Measurements from ENCODE around the gene RAB3C.

The RAB3C gene

GRCh38 chr5:58773744-58774441, 191.0 kb downstream of the RAB3C start:
- DNase-seq (ENCODE audit: low read depth in 3 of 3) = no peak

- no peak for DNase-seq (ENCODE audit: low read depth in 3 of 3)
Measured at GRCh38 chr5:58774937-58775336, 192.1 kb downstream of the RAB3C start.

DNA sequence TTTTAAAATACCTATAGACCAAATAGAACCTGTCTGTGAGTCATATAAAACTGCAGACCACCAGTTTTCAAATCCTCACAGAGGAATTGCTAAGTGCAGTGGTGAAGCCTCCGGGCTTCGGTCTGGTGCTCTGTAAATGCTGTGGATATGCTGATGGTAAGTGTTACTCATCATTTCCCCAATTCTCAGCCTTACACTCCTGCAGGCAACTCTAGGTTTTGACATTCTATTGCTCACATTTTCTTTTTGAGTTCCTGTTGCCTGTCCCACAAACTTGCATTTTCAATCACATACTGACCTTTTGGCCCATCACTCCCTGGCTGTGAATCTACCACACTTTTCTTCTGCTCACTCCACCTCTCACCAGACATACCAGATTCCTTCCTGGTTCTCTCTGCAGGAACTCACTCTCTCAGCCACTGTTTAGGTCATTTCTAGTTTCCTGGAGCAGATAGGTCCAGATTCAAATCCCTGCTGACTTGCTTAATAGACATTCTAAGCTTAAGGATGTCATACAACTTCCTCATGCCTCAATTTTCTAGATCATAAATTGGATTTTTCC, 192.9 kb downstream of the RAB3C start:
- DNase-seq (ENCODE audit: low read depth in 3 of 3) = no peak

DNA sequence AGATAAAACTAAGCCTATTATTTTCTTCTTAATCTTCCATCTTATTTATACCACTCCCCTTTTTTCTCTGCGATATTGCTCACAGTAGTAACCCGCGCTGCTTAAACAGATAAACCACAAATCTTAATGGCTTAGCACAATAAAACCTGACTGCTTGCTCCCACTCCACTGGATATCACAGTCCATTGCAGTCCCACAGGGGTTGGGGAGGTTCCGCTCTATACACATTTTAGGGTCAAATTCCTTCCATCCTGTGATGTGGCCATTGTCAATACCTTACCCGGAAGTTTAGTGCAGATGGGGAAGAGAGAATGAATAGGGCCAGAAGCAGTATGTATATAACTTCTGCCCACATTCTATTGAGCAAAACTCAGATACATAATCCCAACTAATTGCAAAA, 193.7 kb downstream of the RAB3C start:
- no peak for DNase-seq (ENCODE audit: low read depth in 3 of 3)

DNA sequence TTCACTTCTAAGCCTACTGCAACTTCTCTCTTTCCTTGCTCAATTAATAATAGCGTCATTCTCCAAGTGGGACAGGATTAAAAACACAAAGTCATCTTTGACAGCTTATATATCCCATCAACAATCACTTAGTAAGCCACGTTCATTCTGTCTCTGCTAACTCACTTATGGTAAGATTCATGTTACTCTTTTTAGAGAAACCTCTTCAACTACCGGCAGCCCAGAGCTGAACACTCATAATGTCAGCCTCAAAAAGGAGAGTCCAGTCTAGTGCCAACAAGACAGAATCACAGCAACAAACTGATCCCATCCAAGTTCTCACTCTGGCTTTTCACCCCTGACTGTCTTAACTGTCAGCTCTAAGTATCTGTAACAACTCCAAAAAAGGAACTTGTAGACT, 196.0 kb downstream of the RAB3C start:
- no peak for DNase-seq (ENCODE audit: low read depth in 3 of 3)

DNA sequence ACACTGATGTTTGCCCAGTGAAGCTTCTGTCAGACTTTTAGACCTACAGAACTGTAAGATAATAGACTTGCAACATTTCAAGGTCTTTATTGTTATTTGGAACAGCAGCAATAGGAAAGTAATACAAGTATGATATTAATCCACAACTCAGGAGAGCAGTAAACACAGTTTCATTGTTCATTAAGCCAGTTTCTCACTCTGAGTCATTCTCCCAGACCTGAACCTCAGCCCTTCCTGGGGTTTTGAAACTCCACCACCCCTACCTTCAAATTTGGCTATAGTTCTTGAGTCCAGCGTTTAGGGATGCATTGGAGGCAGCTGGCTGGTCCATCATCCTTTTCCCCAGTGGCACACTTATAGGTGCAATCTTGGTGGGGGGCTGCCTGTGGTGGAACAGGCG, 203.2 kb downstream of the RAB3C start:
- DNase-seq (ENCODE audit: low read depth in 3 of 3) = no peak

DNA sequence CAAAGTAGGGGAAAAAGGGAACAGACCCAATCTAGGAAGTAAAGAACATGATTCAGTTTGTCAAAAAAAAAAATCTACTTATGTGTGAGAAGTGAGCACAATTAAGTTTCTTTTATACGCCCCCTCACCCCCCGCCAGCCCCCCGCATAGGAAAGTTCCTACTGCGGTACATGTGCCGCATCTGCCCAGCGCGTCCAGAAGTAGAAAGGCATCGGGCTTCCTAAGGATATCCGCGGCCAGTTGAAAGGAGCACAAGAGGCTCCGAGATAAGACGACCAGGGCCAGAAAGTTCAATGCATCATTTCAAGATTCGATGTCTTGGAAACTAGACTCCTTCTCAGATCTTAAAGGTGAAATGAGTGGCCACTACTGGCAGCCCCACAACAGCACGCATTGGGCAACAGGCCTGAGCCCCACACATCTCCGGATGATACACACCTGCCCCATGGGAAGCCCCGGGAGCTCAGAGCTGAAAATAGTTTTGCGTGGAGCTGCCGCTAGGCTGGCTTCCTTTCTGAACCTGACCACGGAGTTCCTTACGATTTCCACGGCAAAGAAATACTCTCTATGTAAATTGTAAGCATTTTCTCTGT, 203.9 kb downstream of the RAB3C start:
- DNase-seq (ENCODE audit: low read depth in 3 of 3) = no peak

GRCh38 chr5:58787987-58788386, 205.1 kb downstream of the RAB3C start:
- DNase-seq (ENCODE audit: low read depth in 3 of 3) = no peak

DNA sequence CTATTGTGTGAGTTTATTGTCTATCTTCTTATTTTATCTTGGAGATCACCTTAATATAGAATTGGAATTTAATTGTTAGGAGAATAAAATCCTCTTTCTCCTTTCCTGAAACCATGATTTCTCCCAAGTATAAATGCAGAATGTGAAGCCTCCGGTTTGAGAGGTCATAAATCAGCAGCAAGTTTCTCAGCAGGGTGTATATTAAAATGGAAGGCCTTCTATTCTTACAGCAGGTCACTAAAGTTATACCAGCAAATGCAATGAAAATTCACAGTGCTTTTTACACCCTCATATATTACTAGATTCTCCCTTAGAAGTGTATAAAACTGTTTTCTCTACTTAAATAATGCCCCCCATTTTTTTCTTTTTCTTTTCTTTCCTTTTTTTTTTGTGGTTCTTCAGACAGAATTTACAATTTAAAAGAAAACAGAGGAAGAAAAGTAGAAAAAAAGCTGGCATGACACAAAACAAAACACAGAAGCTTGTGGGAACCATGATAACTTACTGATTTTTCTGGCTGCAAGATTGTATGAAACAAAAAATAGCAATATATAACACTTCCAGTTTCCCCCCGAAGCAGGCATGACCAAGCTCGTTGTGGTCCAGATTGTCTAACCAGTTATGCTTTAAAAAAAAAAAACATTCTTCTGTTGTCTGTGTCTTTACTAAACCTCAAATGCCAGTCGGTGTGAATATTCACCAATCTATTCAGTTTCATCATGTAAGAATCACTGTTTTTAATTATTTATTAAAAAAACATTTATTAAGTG, 211.2 kb downstream of the RAB3C start:
- DNase-seq (ENCODE audit: low read depth in 3 of 3) = no peak

- peak; percentile 31 to 55 (median 33) for DNase-seq (ENCODE audit: low read depth in 3 of 3)
Measured at GRCh38 chr5:58794875-58795274, 212.0 kb downstream of the RAB3C start.

DNA sequence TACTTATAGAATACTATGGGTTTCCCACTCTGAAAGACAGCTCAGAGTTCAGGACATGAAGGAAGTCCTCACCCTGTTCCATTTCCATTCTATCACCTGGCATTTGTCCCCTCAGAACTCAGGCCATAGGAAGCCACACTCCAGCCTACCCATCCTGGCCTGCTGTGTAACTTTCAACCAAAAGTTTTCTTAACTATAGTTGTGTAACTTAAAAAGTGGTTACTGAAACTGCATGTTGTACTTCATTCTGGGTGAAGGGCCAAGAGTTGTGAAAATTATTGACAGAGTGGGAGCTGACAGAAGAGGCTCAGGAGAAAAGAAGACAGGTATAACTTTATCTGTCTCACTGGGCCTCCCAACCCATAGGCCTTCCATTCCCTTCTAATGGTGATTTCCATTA, 212.5 kb downstream of the RAB3C start:
- no peak for DNase-seq (ENCODE audit: low read depth in 3 of 3)

GRCh38 chr5:58797021-58797420, 214.1 kb downstream of the RAB3C start:
- DNase-seq (ENCODE audit: low read depth in 3 of 3) = no peak

DNA sequence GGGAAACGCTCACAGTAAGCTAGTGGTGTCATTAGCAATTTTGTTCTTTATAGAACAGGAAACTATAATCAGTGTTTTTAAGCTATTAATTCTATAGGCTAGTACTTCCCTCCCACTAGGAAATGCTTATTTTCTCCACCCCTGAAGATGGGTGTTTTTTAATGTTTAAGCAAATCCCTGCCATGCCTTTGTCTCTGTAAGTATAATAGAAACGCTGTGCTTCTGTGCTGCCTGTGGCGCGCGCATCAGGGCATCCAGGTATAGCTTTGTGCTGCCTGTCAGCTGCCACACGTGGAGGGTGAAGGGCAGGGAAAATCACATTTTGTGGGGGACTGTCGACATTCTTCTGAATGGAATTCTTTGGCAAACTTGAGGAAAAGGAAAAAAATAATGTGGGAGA, 217.5 kb downstream of the RAB3C start:
- DNase-seq (ENCODE audit: low read depth in 3 of 3) = no peak

GRCh38 chr5:58800861-58801540, 218.1 kb downstream of the RAB3C start:
- no peak for DNase-seq (ENCODE audit: low read depth in 3 of 3)

DNA sequence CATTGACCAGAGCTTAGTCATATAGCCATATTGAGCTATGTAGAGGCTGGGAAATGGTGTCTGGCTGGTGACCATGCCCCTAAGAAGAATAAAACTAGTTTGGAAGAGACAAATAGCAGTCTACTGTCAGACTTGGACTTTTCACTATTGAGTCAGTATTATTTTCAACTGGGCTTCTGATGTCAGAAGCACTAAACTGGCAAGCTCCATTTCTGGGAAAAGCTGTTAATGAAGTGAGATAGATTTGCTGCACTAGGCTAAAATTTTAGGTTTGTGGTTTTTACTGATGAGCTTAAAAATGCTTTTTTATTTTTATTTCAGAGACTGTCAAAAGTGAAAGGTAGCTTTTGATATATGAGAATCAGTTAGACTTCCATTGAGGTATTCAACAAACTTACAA, 220.2 kb downstream of the RAB3C start:
- no peak for DNase-seq (ENCODE audit: low read depth in 3 of 3)

- no peak for DNase-seq (ENCODE audit: low read depth in 3 of 3)
Measured at GRCh38 chr5:58804291-58804690, 221.4 kb downstream of the RAB3C start.

DNA sequence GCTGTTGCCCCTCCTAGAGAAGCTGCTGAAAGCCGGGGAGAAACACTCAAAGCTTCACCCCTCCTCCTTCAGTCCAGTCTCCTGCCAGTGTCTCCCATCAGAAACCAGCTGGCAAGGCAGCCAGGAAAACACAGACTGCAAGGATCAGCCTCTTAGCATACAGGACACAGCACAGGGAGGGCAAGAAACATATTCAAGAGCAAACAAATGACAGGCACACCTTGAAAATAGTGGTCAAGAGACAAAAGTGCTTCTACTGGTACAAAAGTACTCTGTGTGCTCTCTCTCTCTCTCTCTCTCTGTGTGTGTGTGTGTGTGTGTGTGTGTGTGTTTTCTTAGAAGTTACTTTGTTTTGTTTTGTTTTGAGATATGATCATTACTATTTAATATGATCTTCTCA, 227.2 kb downstream of the RAB3C start:
- DNase-seq (ENCODE audit: low read depth in 3 of 3) = no peak

- DNase-seq (ENCODE audit: low read depth in 3 of 3) = no peak
Measured at GRCh38 chr5:58813855-58814254, 231.0 kb downstream of the RAB3C start.

- DNase-seq (ENCODE audit: low read depth in 3 of 3) = no peak
Measured at GRCh38 chr5:58816181-58816731, 233.4 kb downstream of the RAB3C start.

DNA sequence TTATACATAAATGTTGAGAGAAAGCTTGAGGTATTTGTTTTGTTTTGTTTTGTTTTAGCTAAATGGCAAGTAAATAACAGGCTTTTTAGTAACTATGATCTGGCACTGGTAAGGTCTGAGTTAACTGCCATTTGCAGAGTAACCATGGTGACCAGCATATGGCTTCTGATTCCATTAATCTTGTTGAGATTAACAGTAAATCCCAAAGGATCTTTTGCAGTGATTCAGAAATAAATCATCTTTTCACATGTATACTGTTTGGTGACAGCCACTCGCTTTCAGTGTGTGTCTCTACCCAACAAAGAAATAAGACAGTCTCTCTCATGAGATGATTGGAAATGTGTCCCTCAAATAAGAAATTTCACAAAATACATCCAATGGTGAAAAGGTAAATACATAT, 235.6 kb downstream of the RAB3C start:
- no peak for DNase-seq (ENCODE audit: low read depth in 3 of 3)

DNA sequence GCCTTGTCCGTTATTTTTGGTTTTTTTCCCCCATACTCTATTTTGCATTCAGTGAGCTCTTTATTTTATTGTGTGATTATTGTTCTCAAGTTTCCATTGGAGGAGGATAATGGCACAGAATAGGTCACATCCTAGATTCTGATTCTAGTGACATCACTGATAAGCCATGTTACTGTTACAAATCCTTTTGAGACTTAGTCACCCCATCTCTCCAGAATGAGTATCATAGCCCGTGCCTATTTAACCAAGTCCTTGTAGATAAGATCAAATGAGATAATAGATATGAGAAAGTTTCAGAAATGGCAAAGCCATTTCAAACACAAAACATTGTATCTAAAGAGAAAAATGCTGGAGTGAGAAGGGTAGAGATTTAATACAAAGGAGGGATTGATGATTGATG, 242.6 kb downstream of the RAB3C start:
- no peak for DNase-seq (ENCODE audit: low read depth in 3 of 3)

- DNase-seq (ENCODE audit: low read depth in 3 of 3) = no peak
Measured at GRCh38 chr5:58825899-58826298, 243.0 kb downstream of the RAB3C start.

All from stimulated activated CD4-positive, alpha-beta T cell treated with anti-CD3 and anti-CD28 coated beads, TNF-alpha, amount 100 ng/mL, for 48 hours (primary cell).